Breast epithelium (tissue), 3 donors: Measurements from ENCODE around the gene TTBK1.

Source experiments
- CTCF ChIP-seq, 3 donors: fragments of 450-650 bp; IDR thresholded peaks; one replicate each; pipeline ENCODE4 v1.5.1; 2016 to 2017; ENCODE audit warnings: antibody characterized with exemption in 3 of 3, mild to moderate bottlenecking in 3 of 3, moderate library complexity in 3 of 3
- POLR2AphosphoS5 ChIP-seq, 3 donors: sonication (generic); formaldehyde crosslinking; IDR thresholded peaks; one replicate each; pipeline ENCODE4 v1.6.1; 2017; ENCODE audit warnings: antibody characterized with exemption in 3 of 3

GRCh38 chr6:43274127-43274915 is 31.0 kb downstream of the TTBK1 start:
- TF ChIP-seq CTCF (IDR thresholded peaks at IDR 0.05): no peak
- TF ChIP-seq POLR2AphosphoS5 (IDR thresholded peaks at IDR 0.05): no peak
